HG03045 (cell line): ENCODE measurements around the gene ARFRP1.
A peak's percentile ranks its signal among the peaks of the same experiment; 100 is the strongest.

ENCODE experiments used
- ATAC-seq: cut with Tn5 transposase; IDR thresholded peaks from one replicate; pipeline ENCODE4 v1.9.1; 2021; ENCODE audit warnings: mild to moderate bottlenecking, moderate library complexity; ENCODE audit not compliant: unreplicated experiment

The ARFRP1 gene

GRCh38 chr20:63707558-63708300 lies at the start of gene ARFRP1, which contains the start of gene ZGPAT:
TSS of gene ARFRP1 (minus strand) at chr20:63707976. CDS start at chr20:63707091, 885 bp downstream.
TSS of gene ZGPAT (plus strand) at chr20:63708039. CDS start at chr20:63708581, 542 bp downstream.
- peak; percentile 60 for ATAC-seq

GRCh38 chr20:63756648-63756991 lies 48.8 kb upstream of the ARFRP1 start:
- ATAC-seq: no peak

DNA sequence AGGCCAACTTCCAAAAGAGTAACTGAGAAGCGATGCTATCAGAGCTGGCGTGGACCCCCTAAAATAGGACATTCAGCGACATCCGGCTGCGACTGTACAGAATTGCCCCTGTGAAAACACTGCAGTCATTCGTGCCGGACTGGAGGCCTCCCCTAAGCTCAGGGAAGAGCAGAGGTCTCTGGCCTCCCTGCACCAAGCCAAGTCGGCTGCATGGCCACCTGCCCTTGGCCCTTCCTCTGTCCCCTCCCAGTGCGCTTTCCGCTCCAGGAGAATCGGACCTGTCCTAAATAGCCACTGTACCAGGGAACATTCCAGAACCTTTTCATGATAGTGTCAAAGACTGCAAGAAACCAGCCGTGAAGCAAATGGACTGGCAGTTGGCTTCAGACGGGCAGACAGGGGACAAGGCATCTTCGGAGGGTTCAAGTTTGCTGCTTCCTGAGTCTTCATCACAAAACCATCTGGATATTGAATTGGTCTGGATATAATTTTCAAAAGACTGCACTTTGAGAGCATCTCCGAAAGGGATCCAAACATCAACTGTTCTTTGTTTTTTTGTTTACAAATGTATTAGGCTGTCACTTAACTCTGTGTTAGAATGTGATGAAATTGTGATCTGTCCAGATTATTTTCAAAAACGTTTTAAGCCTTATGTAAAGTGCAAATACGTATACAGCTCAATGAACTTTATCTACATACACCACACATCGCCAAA lies 48.3 kb upstream of the ARFRP1 start:
- no peak for ATAC-seq

- ATAC-seq: no peak
These were observed 46.2 kb upstream of the ARFRP1 start for GRCh38 chr20:63754008-63754407.

DNA sequence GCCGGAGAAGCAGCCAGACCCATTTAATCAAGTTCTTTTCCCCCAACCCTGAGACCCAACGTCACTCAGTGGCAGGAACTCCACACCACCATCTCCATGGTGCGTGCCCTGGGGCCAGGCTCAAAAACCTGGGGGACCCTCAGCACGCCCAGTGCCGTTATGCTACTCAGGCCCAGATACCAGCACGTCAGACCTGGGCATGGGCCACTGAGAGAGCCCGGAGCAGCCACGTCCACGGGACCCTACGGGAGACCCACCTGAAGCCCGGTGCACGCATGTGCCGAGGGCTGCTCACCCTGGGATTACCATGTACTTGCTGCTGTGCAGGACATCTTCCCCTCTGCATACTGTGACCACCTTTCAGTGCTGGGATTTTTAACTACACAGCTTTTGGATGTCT lies 45.6 kb upstream of the ARFRP1 start:
- ATAC-seq: no peak

DNA sequence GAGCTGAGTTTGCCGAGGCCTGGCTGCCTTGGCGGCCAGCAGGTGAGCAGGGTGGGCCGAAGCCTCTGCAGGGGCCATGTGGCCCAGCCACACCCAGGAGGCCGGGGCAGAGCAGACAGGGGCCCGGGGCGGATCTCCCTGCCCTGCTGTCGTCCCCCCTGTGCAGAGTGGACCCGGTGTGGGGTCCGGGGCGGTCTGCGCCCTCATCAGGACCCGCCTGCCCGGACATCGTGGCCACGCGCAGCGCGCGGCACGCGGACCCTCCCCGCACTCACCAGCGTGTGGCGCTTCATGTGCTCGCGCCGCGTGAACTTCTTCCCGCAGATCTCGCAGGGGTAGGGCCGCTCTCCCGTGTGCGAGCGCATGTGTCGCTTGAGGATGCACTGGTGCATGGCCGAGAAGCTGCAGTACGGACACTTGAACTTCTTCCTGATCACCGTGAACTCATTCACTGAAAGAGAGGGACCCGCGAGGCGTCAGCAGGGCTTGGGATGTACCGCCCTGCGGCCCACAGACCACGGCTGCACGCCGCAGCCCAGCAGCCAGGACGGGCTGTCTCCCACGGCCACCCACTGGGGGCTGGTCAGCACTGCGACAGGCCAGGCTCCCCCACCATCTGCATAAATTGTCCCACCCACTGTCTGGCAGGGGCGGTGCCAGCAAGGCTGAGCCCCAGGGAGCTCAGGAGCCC lies 44.8 kb upstream of the ARFRP1 start:
- no peak for ATAC-seq

DNA sequence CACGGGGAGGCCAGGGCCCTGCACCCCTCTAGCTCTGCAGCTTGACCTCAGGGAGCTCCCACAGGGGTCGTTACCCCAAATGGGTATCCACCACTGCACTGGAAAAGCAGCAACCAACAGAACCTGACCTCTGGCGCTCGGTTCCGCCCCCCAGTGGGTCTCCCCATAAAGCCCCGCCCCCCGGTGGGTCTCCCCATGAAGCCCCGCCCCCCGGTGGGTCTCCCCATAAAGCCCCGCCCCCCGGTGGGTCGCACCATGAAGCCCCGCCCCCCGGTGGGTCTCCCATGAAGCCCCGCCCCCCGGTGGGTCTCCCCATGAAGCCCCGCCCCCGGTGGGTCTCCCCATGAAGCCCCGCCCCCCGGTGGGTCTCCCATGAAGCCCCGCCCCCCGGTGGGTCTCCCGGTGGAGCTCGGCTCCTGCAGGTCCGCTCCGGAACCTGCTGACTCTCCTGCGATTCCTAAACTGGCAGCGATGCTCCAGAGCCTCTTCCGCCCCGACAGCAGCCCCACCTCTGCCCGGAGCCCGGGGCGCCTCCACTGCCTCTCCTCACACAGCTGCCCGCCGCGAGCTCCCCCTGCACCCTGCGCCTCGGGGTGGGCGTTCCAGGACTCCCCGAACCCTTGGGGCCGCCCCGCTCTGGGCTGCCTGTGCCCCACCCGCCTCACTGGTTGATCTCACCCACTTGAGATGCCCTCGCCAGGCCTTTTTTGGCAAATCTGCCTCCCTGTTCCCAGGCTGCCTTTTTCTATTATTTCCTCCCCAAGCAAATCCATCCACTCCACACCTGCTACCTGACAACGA lies 43.9 kb upstream of the ARFRP1 start:
- no peak for ATAC-seq

- ATAC-seq: no peak
These were observed 43.2 kb upstream of the ARFRP1 start for GRCh38 chr20:63750807-63751470.

DNA sequence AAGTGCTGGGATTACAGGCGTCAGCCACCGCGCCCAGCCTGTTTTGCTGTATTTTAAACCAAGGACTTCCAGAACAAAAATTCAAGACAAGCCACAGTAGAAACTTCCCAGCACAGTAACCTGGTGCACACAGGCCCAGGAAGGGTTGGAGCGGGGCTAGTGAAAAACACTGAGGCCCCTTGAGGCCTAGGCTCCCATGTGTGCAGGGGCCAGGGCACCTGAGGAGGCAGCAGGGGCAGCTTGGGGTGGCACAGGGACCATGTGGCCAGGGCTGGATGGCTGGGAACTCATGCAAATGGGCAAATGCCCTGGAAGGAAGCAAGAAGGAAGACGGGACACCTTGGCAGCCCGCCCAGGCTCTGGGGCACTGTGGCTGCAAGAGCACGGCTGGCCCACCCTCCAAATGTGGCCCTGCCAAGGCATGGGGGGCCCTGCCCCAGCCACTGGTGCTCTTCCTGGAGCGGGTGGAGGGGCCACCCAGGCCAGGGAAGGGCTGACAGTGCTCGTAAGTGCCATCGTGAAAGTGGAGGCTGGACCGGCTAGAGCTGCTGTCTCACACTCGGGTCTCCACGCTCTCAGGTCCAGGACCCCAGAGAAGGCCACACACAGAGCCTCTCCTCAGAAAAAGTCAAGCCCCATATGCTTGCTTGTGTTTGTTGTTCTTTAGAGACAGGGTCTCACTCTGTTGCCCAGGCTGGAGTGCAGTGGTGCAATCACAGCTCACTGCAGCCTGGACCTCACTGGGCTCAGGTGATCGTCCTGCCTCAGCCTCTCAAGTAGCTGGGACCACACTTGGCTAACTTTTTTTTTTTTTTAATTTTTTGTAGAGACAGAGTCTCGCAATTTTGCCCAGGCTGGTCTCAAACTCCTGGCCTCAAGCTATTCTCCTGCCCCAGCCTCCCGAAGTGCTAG lies 42.1 kb upstream of the ARFRP1 start:
- no peak for ATAC-seq

DNA sequence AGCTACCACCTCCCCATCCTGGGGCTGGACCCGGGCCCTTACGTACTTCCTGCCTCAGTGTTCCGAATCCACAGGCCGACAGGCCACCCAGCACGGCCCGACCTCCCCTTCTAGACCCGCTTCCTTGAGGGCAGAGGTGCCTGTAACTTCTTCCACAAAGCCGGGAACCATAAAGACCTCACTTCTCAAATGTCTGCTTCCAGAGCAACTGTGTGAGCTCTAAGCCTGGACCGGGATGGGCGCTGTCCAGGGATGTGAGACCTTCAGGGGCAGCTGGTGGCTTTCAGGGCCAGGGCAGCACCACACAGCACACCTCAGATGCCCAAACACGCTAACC lies 41.1 kb upstream of the ARFRP1 start:
- ATAC-seq: no peak

DNA sequence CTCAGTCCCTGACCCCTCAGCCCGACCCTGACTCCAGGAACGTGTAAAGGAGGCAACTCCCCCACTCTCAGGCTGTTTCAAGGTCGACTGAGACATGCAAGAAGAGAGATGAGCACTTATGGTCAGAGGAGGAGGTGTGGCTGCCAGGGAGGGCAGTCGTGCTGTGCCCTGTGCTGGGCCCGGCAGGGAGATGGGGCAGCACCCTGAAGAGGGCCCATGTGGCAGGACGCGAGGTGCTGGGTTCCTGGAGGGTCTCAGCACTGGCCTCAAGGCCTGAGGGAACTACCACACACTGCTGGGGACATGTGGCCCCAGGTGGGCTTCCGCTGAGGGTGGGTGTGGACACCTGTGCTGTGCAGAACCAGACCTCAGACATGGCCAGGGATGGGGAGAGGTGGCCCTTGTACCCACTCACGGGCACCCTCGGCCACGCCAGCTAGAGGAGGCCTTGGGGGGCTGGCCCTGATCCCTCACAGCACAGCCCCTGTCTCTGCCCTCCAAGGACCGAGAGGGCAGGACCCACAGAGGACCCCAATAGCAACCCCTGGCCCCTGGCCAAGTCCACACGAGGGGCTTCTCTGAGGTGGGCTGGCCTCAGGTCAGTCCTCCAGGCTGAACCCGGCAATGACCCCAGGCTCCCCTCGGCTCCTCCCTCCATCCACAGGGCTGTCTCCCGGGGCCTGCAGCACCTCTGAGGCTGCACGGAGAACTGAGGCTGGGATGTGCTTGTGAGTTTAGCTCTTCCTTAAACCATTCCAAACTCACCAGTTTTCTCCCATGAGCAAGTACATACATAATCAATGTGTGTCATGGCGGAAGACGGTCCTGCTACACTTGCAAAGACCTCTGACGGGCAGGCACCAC lies 40.5 kb upstream of the ARFRP1 start:
- ATAC-seq: no peak

- ATAC-seq: no peak
These were observed 39.9 kb upstream of the ARFRP1 start for GRCh38 chr20:63747622-63748069.

DNA sequence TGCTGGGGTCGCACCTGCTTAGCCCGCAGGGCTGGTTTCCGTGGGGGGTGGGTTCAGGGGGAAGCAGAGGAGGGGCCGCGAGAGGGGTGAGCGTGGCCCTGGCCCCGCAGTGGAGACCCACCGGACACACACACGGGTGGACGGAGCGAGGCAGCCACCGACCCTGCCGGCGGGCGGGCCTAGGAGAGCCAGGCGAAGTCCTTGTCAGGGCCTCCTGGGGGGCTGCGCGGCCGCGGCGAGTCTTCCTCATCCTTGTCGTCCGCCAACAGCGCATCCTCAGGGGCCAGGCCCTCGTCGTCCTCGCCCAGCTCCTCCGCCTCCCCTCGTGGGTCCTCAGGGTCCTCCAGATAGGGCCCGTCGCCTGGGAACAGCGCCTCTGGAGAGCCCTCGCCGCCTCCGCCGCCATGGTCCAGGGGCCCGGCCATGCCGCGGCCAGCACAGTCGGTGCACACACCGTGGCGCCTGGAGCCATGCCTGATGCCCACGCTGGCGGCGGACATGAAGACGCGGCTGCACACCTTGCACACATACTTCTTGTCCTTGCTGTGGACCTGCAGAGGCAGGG lies 39.1 kb upstream of the ARFRP1 start:
- no peak for ATAC-seq

- ATAC-seq: no peak
These were observed 38.4 kb upstream of the ARFRP1 start for GRCh38 chr20:63745961-63746731.

DNA sequence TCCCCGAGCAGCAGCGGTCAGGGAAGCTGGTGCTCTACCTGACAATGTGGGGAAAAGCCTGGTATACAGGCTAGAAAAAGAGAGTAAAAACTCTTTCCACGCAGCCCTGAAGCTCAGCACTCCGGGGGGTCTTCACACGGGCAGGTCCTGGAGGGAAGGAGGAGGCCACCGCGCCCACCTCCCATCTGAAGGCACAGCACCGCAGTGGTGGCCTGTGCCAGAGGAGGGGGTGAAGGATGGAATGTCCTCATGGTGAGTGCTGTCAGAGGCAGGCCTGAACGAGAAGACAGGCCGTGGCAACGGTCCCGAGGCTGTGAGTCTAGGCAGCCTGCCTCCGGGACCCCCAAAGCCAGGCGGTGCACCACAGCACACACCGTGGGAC lies 37.6 kb upstream of the ARFRP1 start:
- no peak for ATAC-seq

- ATAC-seq: no peak
These were observed 37.0 kb upstream of the ARFRP1 start for GRCh38 chr20:63744574-63745423.

- ATAC-seq: no peak
These were observed 36.4 kb upstream of the ARFRP1 start for GRCh38 chr20:63744158-63744557.
